ENCODE results near the gene NUP98.

- TF ChIP-seq CTCF (IDR thresholded peaks at IDR 0.05 in 4 of 5, conservative IDR thresholded peaks at IDR 0.05 in 1 of 5) (no peak), POLR2A (IDR thresholded peaks at IDR 0.05) (no peak)
Observed at GRCh38 chr11:3732671-3733436, 64.5 kb downstream of the NUP98 start.

All from gastrocnemius medialis (tissue), 4 donors.